Measurements from ENCODE around the gene CDH8. TPM values are rescaled to one million over a fixed set of nuclear protein-coding genes. Genes with fewer than 3 reads are reported as not detected.
"Not testable (repeated sequence)": the region's sequence is repeated elsewhere in the genome, so short reads cannot be mapped to it uniquely, and the experiment has no call there.

The CDH8 gene
- total RNA-seq, 2 donors from 2014 or later: not detected

- peaks cover 16 to 17% of the 10 kb centered on the region in 2 donors for H3K9me3 Mint-ChIP-seq
- not testable (repeated sequence) for ATAC-seq; H3K36me3 Mint-ChIP-seq; H3K27ac Mint-ChIP-seq; DNase-seq (ENCODE audit: low spot score in 2 of 2)
These were observed 336.6 kb downstream of the CDH8 start for GRCh38 chr16:61699640-61700039.

- no peak for ATAC-seq
- no peak for DNase-seq (ENCODE audit: low spot score in 2 of 2)
- H3K36me3 Mint-ChIP-seq: peaks cover 0 to 9% of the 10 kb centered on the region in 2 donors
- H3K9me3 Mint-ChIP-seq: peaks cover 27 to 31% of the 10 kb centered on the region in 2 donors
- no peak overlapping the region for H3K27ac Mint-ChIP-seq
These were observed 351.7 kb downstream of the CDH8 start for GRCh38 chr16:61684541-61684940.

GRCh38 chr16:61681673-61682072, 354.6 kb downstream of the CDH8 start:
- DNase-seq (ENCODE audit: low spot score in 2 of 2): no peak
- peaks cover 0 to 13% of the 10 kb centered on the region in 2 donors for H3K36me3 Mint-ChIP-seq

GRCh38 chr16:61681124-61681523, 355.1 kb downstream of the CDH8 start:
- ATAC-seq (no peak), DNase-seq (ENCODE audit: low spot score in 2 of 2) (no peak)
- Mint-ChIP-seq H3K27ac (no peak overlapping the region), H3K36me3 (peaks cover 0 to 9% of the 10 kb centered on the region in 2 donors), H3K9me3 (peaks cover 28 to 37% of the 10 kb centered on the region in 2 donors)

More at GRCh38 chr16:61681673-61682072, 354.6 kb downstream of the CDH8 start:
- Mint-ChIP-seq H3K9me3 (peaks cover 28 to 41% of the 10 kb centered on the region in 2 donors), H3K27ac (no peak overlapping the region)
- no peak for ATAC-seq

GRCh38 chr16:61678182-61678581, 358.1 kb downstream of the CDH8 start:
- peaks cover 0 to 9% of the 10 kb centered on the region in 2 donors for H3K36me3 Mint-ChIP-seq
- peaks cover 30 to 31% of the 10 kb centered on the region in 2 donors for H3K9me3 Mint-ChIP-seq
- H3K27ac Mint-ChIP-seq: no peak overlapping the region
- DNase-seq (ENCODE audit: low spot score in 2 of 2) (no peak), ATAC-seq (no peak)

GRCh38 chr16:61677776-61678175, 358.5 kb downstream of the CDH8 start:
- H3K9me3 Mint-ChIP-seq: peaks cover 30 to 31% of the 10 kb centered on the region in 2 donors
- ATAC-seq (no peak), DNase-seq (ENCODE audit: low spot score in 2 of 2) (no peak)
- H3K36me3 Mint-ChIP-seq: peaks cover 0 to 9% of the 10 kb centered on the region in 2 donors
- no peak overlapping the region for H3K27ac Mint-ChIP-seq

GRCh38 chr16:61676740-61677139, 359.5 kb downstream of the CDH8 start:
- DNase-seq (ENCODE audit: low spot score in 2 of 2) (no peak), ATAC-seq (no peak)
- H3K27ac Mint-ChIP-seq: no peak overlapping the region
- peaks cover 0 to 9% of the 10 kb centered on the region in 2 donors for H3K36me3 Mint-ChIP-seq
- H3K9me3 Mint-ChIP-seq: peaks cover 30 to 31% of the 10 kb centered on the region in 2 donors

- no peak overlapping the region for H3K27ac Mint-ChIP-seq
These were observed 365.1 kb downstream of the CDH8 start for GRCh38 chr16:61671161-61671560.

GRCh38 chr16:61665512-61665911, 370.7 kb downstream of the CDH8 start:
- no peak for ATAC-seq
- Mint-ChIP-seq H3K27ac (no peak overlapping the region), H3K36me3 (no peaks in the 10 kb centered on the region), H3K9me3 (peaks cover 26 to 31% of the 10 kb centered on the region in 2 donors)
- no peak for DNase-seq (ENCODE audit: low spot score in 2 of 2)

More at GRCh38 chr16:61671161-61671560, 365.1 kb downstream of the CDH8 start:
- no peak for DNase-seq (ENCODE audit: low spot score in 2 of 2)
- no peak for ATAC-seq
- H3K36me3 Mint-ChIP-seq: no peaks in the 10 kb centered on the region
- peaks cover 22 to 31% of the 10 kb centered on the region in 2 donors for H3K9me3 Mint-ChIP-seq

- H3K36me3 Mint-ChIP-seq: no peaks in the 10 kb centered on the region
- H3K9me3 Mint-ChIP-seq: peaks cover 21 to 22% of the 10 kb centered on the region in 2 donors
- no peak for ATAC-seq
- no peak for DNase-seq (ENCODE audit: low spot score in 2 of 2)
- no peak overlapping the region for H3K27ac Mint-ChIP-seq
These were observed 376.3 kb downstream of the CDH8 start for GRCh38 chr16:61659936-61660335.

GRCh38 chr16:61654962-61655361, 381.3 kb downstream of the CDH8 start:
- ATAC-seq (no peak), DNase-seq (ENCODE audit: low spot score in 2 of 2) (no peak)

GRCh38 chr16:61653544-61653943, 382.7 kb downstream of the CDH8 start:
- ATAC-seq (no peak), DNase-seq (ENCODE audit: low spot score in 2 of 2) (no peak)
- Mint-ChIP-seq H3K27ac (no peak overlapping the region), H3K9me3 (peaks cover 4 to 8% of the 10 kb centered on the region in 2 donors), H3K36me3 (no peaks in the 10 kb centered on the region)

More at GRCh38 chr16:61654962-61655361, 381.3 kb downstream of the CDH8 start:
- H3K27ac Mint-ChIP-seq: no peak overlapping the region
- peaks cover 5 to 10% of the 10 kb centered on the region in 2 donors for H3K9me3 Mint-ChIP-seq
- H3K36me3 Mint-ChIP-seq: no peaks in the 10 kb centered on the region

- no peak for ATAC-seq
- no peak overlapping the region for H3K27ac Mint-ChIP-seq
- peaks cover 11 to 24% of the 10 kb centered on the region in 2 donors for H3K9me3 Mint-ChIP-seq
- DNase-seq (ENCODE audit: low spot score in 2 of 2): no peak
- H3K36me3 Mint-ChIP-seq: no peaks in the 10 kb centered on the region
These were observed 390.7 kb downstream of the CDH8 start for GRCh38 chr16:61645561-61645960.

GRCh38 chr16:61644736-61645135, 391.5 kb downstream of the CDH8 start:
- Mint-ChIP-seq H3K27ac (no peak overlapping the region), H3K36me3 (no peaks in the 10 kb centered on the region), H3K9me3 (peaks cover 11 to 23% of the 10 kb centered on the region in 2 donors)
- DNase-seq (ENCODE audit: low spot score in 2 of 2) (no peak), ATAC-seq (no peak)

- no peak for ATAC-seq
- no peak overlapping the region for H3K27ac Mint-ChIP-seq
- H3K36me3 Mint-ChIP-seq: peaks cover 0 to 6% of the 10 kb centered on the region in 2 donors
- H3K9me3 Mint-ChIP-seq: peaks cover 8 to 14% of the 10 kb centered on the region in 2 donors
- no peak for DNase-seq (ENCODE audit: low spot score in 2 of 2)
These were observed 418.9 kb downstream of the CDH8 start for GRCh38 chr16:61617219-61617783.

GRCh38 chr16:61616088-61616487, 420.1 kb downstream of the CDH8 start:
- DNase-seq (ENCODE audit: low spot score in 2 of 2) (no peak), ATAC-seq (no peak)
- peaks cover 0 to 6% of the 10 kb centered on the region in 2 donors for H3K36me3 Mint-ChIP-seq
- no peak overlapping the region for H3K27ac Mint-ChIP-seq
- H3K9me3 Mint-ChIP-seq: peaks cover 12 to 17% of the 10 kb centered on the region in 2 donors

- peaks cover 18 to 22% of the 10 kb centered on the region in 2 donors for H3K9me3 Mint-ChIP-seq
- H3K36me3 Mint-ChIP-seq: no peaks in the 10 kb centered on the region
- DNase-seq (ENCODE audit: low spot score in 2 of 2) (no peak), ATAC-seq (no peak)
- no peak overlapping the region for H3K27ac Mint-ChIP-seq
These were observed 424.3 kb downstream of the CDH8 start for GRCh38 chr16:61611847-61612491.

- Mint-ChIP-seq H3K9me3 (peaks cover 26 to 32% of the 10 kb centered on the region in 2 donors), H3K27ac (no peak overlapping the region)
- no peak for ATAC-seq
These were observed 429.7 kb downstream of the CDH8 start for GRCh38 chr16:61606581-61606980.

More at GRCh38 chr16:61606581-61606980, 429.7 kb downstream of the CDH8 start:
- DNase-seq (ENCODE audit: low spot score in 2 of 2): no peak
- no peaks in the 10 kb centered on the region for H3K36me3 Mint-ChIP-seq

Measured in activated naive CD4-positive, alpha-beta T cell treated with anti-CD3 and anti-CD28 coated beads, Interleukin-2, amount 50 U/mL, for 72 hours (primary cell).